GM18868 (cell line): ENCODE measurements around the gene CRYGS.

Experiments
- ATAC-seq: cut with Tn5 transposase; IDR thresholded peaks from one replicate; pipeline ENCODE4 v1.9.1; 2021; ENCODE audit warnings: mild to moderate bottlenecking, moderate library complexity; ENCODE audit not compliant: unreplicated experiment

The CRYGS gene

GRCh38 chr3:186496016-186496415 is 48.2 kb downstream of the CRYGS start:
- no peak for ATAC-seq

- no peak for ATAC-seq
Measured at GRCh38 chr3:186493525-186494255, 50.5 kb downstream of the CRYGS start.

GRCh38 chr3:186492385-186492984 is 51.7 kb downstream of the CRYGS start:
- ATAC-seq: no peak

GRCh38 chr3:186489507-186489906 is 54.7 kb downstream of the CRYGS start:
- no peak for ATAC-seq
